NCI-H1092 treated with DMSO at 0.1 percent for 48 hours (cell line): Measurements from ENCODE around the gene HSD17B1.
"Not testable (repeated sequence)": the region's sequence is repeated elsewhere in the genome, so short reads cannot be mapped to it uniquely, and the experiment has no call there.

ENCODE experiments used
- DNase-seq: peaks from one replicate; lab custom pipeline; 2025; lab: John Stamatoyannopoulos, UW

Gene HSD17B1

DNA sequence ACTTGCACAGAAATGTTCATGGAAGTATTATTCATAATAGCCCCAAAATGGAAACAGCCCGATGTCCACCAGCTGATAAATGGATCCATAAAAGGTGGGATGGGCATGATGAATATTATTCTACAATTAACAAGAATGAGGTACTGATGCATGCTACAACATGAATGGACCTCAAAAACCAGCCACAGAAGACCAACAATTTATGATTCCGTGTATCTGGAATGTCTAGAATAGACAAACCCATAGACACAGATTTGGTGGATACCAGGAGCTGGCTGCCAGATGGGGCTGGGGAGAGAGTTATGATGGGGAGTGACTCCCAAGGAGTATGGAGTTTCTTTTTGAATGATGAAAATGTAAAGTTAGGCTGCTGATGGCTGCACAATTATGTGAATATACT, 27.5 kb upstream of the HSD17B1 start:
- DNase-seq, result no peak

DNA sequence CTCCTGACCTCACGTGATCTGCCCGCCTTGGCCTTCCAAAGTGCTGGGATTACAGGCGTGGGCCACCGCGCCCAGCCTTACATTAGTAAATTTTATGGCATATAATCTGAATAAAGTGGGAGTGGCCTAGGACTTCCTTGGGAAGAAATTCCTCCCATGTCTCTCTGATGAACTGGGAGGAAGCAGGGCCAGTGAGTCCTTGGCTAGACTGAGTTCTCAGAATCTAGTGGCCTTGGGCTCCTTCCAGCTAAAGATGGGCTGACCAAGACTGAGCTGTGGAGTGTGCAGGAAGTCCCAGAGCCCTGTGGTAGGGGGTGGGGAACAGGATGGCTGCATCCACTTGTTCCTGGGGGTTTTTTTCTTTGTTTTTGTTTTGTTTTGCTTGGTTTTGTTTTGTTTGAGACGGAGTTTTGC, 26.7 kb upstream of the HSD17B1 start:
- no peak for DNase-seq

DNA sequence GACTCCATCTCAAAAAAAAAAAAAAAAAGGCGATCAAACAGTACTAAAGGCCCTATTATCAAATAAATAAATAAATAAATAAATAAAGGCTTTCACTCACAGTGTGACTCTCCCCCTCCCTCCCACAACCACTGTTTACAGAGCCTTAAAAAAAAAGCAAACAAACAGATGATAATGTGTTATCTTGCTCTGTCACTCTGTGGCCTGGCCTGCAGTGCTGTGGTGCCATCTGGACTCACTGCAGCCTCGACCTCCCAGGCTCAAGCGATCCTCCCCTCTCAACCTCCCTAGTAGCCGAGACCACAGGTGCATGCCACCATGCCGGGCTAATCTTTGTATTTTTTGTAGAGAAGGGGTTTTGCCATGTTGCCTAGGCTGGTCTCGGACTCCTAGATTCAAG, 24.8 kb upstream of the HSD17B1 start:
- DNase-seq, result no peak

DNA sequence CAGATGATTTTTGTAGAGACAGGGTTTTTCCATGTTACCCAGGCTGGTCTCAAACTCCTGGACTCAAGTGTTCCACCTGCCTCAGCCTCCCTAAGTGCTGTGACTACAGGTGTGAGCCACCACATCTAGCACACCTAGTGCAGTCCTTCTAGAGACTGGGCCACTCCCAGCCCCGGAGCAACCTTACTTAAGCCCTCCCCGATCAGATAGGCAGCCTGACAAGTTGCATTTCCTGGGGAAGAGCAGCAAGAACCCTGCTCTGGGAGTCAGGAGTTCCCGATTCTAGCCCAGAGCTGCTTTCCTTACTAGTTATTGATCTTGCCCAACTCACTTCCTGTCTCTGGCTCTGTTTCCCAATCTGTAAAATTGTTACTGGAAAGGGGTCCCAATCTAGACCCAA, 23.7 kb upstream of the HSD17B1 start:
- DNase-seq, result no peak

DNA sequence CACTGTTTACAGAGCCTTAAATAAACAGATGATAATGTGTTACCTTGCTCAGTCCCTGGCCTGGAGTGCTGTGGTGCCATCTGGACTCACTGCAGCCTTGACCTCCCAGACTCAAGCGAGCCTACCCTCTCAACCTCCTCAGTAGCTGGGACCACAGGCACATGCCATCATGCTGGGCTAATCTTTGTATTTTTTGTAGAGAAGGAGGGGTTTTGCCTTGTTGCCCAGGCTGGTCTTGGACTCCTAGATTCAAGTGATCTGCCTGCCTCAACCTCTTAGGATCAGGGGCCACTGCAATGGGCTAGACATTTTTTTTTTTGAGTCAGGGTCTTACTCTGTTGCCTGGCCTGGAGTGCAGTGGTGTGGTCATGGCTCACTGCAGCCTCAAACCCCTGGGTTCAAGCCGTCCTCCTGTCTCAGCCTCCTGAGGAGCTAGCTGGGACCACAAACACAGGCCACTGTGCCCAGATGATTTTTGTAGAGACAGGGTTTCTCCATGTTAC, 21.7 kb upstream of the HSD17B1 start:
- DNase-seq, result peak; percentile 13

DNA sequence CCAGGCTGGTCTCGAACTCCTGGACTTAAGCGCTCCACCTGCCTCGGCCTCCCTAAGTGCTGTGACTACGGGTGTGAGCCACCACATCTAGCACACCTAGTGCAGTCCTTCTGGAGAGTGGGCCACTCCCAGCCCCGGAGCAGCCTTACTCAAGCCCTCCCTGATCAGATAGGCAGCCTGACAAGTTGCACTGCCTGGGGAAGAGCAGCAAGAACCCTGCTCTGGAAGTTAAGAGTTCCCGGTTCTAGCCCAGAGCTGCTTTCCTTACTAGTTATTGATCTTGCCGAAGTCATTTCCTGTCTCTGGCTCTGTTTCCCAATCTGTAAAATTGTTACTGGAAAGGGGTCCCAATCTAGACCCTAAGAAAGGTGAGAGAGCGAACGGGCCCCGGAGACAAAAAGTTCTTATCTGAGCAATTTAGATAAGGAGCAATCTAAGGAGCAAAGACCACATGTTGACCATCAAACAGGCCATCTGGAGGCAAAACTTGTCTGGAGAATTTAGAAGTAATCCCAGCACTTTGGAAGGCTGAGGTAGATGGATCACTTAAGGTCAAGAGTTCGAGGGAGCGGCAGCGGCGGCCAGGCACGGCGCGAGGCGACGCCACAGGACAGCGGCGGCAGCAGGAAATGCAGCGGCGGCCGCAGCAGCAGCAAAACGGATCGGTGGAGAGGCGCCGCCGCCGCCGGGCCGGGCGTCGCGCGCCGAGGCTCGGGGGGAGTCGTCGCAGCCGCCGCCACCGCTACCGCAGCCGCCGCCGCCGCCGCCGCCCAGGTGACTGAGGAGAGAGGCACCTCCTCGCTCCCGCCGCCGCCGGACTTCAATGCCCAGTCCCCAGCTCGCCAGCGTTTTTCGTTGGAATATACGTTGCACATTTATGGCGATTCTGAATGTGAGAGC, 21.0 kb upstream of the HSD17B1 start:
- peak; percentile 56 for DNase-seq

DNA sequence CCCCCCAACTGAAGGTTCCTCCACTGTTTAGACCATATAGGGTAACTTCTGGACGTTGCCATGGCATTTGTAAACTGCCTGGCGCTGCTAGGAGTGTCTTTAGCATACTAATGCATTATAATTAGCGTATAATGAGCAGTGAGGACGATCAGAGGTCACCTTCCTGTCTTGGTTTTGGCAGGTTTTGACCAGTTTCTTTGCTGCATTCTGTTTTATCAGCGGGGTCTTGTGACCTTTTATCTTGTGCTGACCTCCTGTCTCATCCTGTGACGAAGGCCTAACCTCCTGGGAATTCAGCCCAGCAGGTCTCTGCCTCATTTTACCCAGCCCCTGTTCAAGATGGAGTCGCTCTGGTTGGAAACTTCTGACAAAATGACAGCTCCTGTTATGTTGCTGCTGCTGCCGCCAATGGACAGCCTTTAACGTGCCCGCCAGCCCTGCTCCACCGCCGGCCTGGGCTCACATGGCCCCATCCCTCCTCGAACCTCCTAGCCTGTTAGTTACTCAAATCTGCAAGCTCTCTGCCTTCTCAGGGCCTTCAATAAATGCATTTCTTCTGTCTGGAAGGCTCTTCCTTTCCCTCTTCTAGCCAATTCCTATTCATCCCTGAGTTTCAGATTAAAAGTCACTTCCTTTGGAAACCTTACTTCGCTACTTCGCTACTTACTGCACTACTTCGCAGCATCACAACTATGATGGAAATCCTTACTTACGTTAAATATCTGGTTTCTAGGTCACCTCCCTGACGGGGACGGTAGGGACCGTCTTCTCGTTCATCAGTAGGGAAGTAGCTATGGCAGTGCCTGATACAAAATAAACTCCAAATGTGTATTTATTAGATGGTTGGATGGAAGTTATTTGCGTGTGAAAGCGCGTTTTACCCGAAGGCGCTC, 17.3 kb upstream of the HSD17B1 start:
- no peak for DNase-seq

DNA sequence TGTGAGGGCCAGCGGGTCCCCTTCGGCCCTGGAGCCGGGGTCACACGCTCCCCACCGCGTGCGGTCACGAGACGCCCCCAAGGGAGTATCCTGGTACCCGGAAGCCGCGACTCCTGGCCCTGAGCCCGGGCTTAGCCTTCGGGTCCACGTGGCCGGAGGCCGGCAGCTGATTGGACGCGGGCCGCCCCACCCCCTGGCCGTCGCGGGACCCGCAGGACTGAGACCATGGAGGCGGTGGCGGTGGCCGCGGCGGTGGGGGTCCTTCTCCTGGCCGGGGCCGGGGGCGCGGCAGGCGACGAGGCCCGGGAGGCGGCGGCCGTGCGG, 16.7 kb upstream of the HSD17B1 start, which contains the start of gene NAGLU:
Gene NAGLU, plus strand, starts transcription at position 194 of the 324 bp plus-strand sequence. Its CDS starts 32 bp downstream, at position 226.
- DNase-seq, result peak; percentile 79

DNA sequence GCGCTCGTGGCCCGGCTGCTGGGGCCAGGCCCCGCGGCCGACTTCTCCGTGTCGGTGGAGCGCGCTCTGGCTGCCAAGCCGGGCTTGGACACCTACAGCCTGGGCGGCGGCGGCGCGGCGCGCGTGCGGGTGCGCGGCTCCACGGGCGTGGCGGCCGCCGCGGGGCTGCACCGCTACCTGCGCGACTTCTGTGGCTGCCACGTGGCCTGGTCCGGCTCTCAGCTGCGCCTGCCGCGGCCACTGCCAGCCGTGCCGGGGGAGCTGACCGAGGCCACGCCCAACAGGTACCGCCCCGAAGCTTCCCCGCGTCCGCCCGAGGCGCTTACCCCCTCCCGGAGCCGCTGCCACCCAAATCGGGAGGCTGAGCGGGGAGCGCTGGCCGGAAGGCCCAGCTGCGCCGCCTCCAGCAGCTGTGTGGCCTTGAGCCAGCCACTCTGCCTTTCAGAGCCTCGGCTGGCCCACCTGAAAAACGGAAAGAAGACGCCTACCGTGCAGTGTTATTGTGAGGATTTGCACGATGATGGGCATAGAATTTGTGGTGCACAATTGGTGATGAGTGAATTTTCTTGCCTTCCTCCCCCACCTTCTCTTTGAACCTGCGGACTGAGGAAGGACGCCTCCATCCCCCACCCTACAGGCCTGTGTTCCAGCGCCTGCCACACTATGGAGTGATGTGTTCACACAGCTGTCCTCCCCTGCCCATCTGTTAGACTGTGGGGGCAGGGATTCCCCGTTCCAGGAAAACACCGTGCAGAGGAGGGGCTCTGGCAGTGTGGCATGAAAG, 16.2 kb upstream of the HSD17B1 start:
- peak; percentile 69 for DNase-seq

DNA sequence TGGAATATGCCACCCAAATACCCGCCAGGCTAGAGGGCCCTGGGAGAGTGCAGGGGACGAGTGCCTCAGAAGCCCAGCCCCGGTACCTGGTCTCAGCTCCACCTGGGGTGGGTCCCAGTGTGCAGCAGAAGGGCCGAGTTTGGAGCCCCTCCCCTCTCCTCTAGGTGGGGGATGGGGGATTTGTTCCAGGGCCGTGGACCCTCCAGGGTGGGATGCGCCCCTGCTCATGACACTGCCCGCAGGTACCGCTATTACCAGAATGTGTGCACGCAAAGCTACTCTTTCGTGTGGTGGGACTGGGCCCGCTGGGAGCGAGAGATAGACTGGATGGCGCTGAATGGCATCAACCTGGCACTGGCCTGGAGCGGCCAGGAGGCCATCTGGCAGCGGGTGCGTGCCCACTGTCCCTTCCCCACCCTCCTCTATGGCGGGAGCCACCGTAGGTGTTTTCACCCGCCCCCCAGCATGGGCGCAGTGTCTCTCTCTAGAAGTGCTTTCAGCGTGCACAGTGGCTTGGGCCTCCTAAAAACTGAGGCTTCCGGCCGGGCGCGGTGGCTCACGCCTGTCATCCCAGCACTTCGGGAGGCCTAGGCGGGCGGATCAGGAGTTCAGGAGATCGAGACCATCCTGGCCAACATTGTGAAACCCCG, 15.4 kb upstream of the HSD17B1 start:
- no peak for DNase-seq

DNA sequence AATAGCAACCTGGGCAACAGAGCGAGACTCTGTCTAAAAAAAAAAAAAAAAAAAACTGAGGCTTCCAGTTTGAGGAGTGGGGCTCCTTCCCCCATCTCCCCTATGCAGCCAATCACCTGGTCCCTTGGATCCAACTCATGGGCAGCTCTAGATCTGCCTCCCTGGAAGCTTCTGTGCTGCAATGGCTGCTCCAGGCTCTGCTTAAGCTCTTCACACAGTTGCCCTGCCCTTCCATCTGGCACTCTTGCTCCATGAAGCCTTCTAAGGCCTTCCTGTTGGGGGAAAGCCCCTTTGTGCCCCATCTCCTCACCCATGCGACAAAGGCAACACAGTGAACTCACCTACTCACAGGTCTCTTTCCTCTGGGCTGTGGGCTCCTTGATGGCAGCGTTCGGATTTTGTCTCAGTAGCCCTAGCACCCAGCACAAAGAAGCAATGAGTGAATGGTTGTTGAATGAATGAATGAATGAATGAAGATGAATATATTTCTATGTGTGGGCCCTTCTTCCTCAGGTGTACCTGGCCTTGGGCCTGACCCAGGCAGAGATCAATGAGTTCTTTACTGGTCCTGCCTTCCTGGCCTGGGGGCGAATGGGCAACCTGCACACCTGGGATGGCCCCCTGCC, 14.8 kb upstream of the HSD17B1 start:
- no peak for DNase-seq

DNA sequence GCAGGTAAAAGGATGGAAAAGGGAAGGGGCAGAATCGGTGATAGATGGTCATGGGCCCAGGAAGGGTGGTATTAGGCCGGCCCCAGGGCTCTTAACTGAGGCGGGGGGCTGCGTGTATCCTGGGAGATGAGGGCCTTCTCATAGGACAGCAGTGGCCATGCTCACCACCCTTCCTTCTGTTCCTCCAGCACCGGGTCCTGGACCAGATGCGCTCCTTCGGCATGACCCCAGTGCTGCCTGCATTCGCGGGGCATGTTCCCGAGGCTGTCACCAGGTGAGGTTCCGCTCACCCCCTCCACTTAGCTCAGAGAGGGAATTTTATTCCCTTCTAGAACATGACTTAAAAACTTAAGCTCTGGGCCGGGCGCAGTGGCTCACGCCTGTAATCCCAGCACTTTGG, 14.2 kb upstream of the HSD17B1 start:
- no peak for DNase-seq

DNA sequence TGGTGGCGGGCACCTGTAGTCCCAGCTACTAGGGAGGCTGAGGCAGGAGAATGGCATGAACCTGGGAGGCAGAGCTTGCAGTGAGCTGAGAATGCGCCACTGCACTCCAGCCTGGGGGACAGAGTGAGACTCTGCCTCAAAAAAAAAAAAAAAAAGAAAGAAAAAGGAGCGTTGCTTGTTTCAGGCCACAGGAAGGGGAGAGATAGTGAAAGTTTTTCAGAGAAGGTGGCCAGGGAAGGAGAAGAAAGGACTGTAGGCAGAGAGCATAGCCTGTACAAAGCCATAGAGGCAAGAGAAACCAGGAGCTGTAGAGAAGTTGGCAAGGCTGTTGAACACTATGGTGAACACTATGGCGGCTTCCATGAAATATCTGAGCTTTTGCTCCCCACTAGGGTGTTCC, 12.2 kb upstream of the HSD17B1 start:
- DNase-seq, result not testable (repeated sequence)

DNA sequence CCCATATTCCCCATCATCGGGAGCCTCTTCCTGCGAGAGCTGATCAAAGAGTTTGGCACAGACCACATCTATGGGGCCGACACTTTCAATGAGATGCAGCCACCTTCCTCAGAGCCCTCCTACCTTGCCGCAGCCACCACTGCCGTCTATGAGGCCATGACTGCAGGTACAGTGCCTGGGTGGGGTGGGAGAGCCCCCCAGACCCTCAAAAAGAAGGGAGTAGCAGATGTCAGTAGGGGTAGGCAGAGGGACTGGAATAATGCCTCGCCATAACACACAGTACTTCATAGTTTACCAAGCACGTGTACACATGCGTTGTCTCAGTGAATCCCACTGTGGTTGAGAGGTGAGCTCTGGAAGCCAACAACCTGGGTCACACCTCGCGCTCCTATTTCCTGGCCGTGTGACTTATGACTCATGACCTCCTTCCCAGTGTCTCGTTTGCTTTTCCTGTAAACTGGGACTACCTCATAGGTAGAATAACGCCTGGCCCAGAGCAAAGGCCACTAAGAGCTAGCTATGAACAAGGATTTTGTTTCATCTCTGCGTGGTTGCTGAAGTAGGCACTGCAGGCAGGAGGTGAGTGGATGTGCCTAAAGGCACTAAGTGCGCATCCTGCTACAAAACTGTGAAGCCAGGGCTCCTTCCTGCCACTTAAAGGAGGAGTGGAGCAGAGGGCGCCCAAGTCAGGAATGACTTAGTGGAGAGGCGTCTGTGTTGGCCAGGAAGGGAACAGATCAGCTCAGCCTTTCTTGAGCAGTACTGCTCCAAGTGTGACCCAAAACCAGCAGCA, 11.5 kb upstream of the HSD17B1 start:
- no peak for DNase-seq

DNA sequence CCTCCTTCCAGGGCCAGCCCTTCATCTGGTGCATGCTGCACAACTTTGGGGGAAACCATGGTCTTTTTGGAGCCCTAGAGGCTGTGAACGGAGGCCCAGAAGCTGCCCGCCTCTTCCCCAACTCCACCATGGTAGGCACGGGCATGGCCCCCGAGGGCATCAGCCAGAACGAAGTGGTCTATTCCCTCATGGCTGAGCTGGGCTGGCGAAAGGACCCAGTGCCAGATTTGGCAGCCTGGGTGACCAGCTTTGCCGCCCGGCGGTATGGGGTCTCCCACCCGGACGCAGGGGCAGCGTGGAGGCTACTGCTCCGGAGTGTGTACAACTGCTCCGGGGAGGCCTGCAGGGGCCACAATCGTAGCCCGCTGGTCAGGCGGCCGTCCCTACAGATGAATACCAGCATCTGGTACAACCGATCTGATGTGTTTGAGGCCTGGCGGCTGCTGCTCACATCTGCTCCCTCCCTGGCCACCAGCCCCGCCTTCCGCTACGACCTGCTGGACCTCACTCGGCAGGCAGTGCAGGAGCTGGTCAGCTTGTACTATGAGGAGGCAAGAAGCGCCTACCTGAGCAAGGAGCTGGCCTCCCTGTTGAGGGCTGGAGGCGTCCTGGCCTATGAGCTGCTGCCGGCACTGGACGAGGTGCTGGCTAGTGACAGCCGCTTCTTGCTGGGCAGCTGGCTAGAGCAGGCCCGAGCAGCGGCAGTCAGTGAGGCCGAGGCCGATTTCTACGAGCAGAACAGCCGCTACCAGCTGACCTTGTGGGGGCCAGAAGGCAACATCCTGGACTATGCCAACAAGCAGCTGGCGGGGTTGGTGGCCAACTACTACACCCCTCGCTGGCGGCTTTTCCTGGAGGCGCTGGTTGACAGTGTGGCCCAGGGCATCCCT, 9.3 kb upstream of the HSD17B1 start:
- DNase-seq, result no peak

DNA sequence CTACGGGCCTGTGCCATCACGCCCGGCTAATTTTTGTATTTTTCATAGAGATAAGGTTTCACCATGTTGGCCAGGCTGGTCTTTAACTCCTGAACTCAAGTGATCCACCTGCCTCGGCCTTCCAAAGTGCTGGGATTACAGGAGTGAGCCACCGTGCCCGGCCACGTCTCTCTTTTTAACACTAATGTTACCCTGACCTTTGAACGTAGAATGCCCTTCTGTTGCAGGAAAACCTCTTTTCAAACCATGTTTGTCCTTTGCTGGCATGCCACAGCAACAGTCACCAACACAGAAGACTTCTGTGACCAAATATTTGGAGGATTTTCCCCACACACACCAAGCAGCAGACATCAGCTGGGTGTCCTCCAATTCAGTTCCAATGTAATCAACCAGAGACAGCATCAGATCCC, 7.8 kb upstream of the HSD17B1 start:
- DNase-seq, result no peak

DNA sequence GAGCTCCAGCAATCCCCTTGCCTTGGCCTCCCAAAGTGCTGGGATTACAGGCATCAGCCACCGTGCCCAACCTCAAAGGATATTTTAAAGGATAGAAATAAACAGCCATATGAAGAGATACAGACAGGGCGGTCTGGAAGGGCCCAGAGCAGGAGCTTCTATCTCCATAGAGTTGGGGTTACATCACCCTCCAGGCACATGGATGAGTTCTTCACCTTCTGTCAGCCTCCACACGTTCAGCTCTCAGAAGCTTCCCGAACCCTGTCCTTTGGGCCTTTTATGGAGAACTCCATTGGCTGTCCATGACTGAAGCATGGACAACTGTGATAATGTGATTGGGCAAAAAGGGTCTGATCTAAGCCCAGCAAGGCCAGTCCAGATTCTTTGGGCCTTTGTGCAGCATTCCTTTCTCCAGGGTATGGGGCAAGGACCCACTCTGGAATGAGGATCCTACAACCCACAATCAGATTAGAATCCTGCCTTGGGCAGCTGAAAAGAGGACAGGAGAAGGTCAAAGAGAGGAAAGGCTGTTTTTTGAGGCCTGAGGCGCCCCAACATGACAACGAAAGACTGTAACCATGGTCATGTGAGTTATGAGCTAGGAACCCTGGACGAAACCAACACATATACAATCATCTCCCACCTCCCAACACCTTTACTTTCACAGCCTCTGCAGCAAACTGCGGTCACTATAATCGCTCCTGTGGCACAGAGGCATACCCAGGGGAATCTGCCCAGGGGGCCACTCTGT, 6.8 kb upstream of the HSD17B1 start:
- not testable (repeated sequence) for DNase-seq

DNA sequence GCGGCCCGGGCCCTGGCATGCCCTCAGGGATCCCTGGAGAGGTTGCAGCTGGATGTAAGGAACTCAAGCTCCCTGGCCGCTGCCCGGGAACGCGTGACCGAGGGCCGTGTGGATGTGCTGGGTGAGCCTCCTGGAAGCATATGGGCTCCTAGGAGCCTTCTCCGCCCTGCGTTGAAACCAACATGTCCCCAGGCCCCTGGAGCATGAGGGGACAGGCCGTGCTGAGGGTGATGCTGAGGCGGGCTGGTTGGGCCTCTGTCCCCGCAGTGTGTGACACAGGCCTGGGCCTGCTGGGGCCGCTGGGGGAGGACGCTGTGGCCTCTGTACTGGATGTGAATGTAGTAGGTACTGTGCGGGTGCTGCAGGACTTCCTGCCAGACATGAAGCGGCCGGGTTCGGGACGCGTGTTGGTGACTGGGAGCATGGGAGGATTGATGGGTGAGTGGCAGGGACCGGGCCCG, 5.7 kb upstream of the HSD17B1 start:
- no peak for DNase-seq
